Panc1 (cell line): ENCODE results near the gene FUT2. TPM values are rescaled to one million over a fixed set of nuclear protein-coding genes. Genes with fewer than 3 reads are reported as not detected.

Experiments used
- ATAC-seq: fragments of 200-7000 bp; cut with Tn5 transposase; 2 replicates; pipeline ENCODE4 v1.9.1; 2020; ENCODE audit warnings: mild to moderate bottlenecking, moderate library complexity
- BruUV-seq: library from RNA; stranded (reverse); fragments of 400-500 nt; replicated peaks from 2 replicates; lab custom pipeline; 2021; lab: Mats Ljungman, UMichigan
- CTCF ChIA-PET: fragments of 300-600 bp; sonication (Branson Sonifier 250); formaldehyde crosslinking; loops from one replicate; lab custom pipeline; 2022; ENCODE audit warnings: antibody characterized with exemption; lab: Charles Lee
- POLR2A ChIA-PET: fragments of 300-600 bp; sonication (Branson Sonifier 250); formaldehyde crosslinking; loops from one replicate; lab custom pipeline; 2022; ENCODE audit warnings: antibody characterized with exemption; lab: Charles Lee
- DNase-seq: peaks from one replicate; pipeline ENCODE4 v3.0.0-alpha.2; 2010; ENCODE audit warnings: low read depth, low spot score
- H3K27ac ChIP-seq: 2 replicates; pipeline ENCODE4 v1.5.1; 2011; ENCODE audit warnings: mild to moderate bottlenecking, low read length, inconsistent platforms
- H3K27me3 ChIP-seq: fragments of 200-500 bp; sonication (Bioruptor generic); 2 replicates; pipeline ENCODE4 v1.6.0; 2014; ENCODE audit warnings: low read length, inconsistent platforms; ENCODE audit not compliant: control insufficient read depth, insufficient read depth
- H3K36me3 ChIP-seq: fragments of 200-500 bp; sonication (Bioruptor generic); 2 replicates; pipeline ENCODE4 v1.5.1; 2014; ENCODE audit warnings: inconsistent platforms, mild to moderate bottlenecking, low read length, moderate library complexity; ENCODE audit not compliant: control insufficient read depth, insufficient read depth
- H3K4me1 ChIP-seq: 2 replicates; pipeline ENCODE4 v1.5.1; 2011; ENCODE audit warnings: inconsistent platforms, mild to moderate bottlenecking, low read length, moderate library complexity; ENCODE audit not compliant: control insufficient read depth, insufficient read depth
- H3K4me3 ChIP-seq, 2 experiments: 2 replicates each; pipeline ENCODE4 v1.5.1; 2011 to 2012; ENCODE audit warnings: low read depth in 2 of 2, low read length in 2 of 2, mild to moderate bottlenecking in 2 of 2, inconsistent platforms in 1 of 2, moderate library complexity in 1 of 2
- H3K9me3 ChIP-seq: fragments of 200-500 bp; sonication (Bioruptor generic); 2 replicates; pipeline ENCODE4 v1.5.1; 2014; ENCODE audit warnings: low read depth, mild to moderate bottlenecking, inconsistent platforms, low read length, moderate library complexity; ENCODE audit not compliant: control insufficient read depth, insufficient read depth
- CTCF ChIP-seq: fragments of 450-650 bp; IDR thresholded peaks from 2 replicates; pipeline ENCODE4 v1.5.1; 2017; ENCODE audit warnings: mild to moderate bottlenecking
- POLR2AphosphoS5 ChIP-seq: IDR thresholded peaks from 2 replicates; pipeline ENCODE4 v1.6.1; 2012; ENCODE audit warnings: mild to moderate bottlenecking, low read depth, low read length, moderate library complexity
- SIN3A ChIP-seq: IDR thresholded peaks from 2 replicates; pipeline ENCODE4 v1.6.1; 2012; ENCODE audit warnings: low read depth, mild to moderate bottlenecking, low read length, moderate library complexity, borderline replicate concordance; ENCODE audit not compliant: insufficient read depth
- TCF7L2 ChIP-seq: IDR thresholded peaks from 2 replicates; pipeline ENCODE4 v1.6.1; 2011; ENCODE audit warnings: mild to moderate bottlenecking, low read depth, low read length, inconsistent platforms
- in situ Hi-C: cut with HindIII; loops from 2 replicates; pipeline ENCODE4 v1.10.0; 2016; ENCODE audit warnings: low sequenced_read_pairs, low pct_unique_long_range_greater_than_20kb
- intact Hi-C: fragments of 100-400 bp; cut with micrococcal nuclease; formaldehyde crosslinking; loops from one replicate; pipeline ENCODE4 v1.10.0; 2022; ENCODE audit not compliant: unreplicated experiment
- total RNA-seq: library from RNA; stranded (reverse); gene quantifications from one replicate; pipeline ENCODE4 v1.2.1, GENCODE V29; 2021; ENCODE audit not compliant: unreplicated experiment
- TF ChIP-seq, protein P1 (sequence below), 2 experiments: IDR thresholded peaks; 2 replicates each; pipeline ENCODE4 v1.6.1; 2011 to 2012; ENCODE audit warnings: low read depth in 2 of 2, control low read depth in 1 of 2, low read length in 1 of 2, mild to moderate bottlenecking in 1 of 2, moderate library complexity in 1 of 2; ENCODE audit not compliant: insufficient read depth in 1 of 2

The FUT2 gene
- total RNA-seq, 1 experiment from 2014 or later, result 0.08 TPM

GRCh38 chr19:48724796-48725753 lies 29.3 kb downstream of the FUT2 start:
- Histone ChIP-seq H3K27ac (peak overlapping the region; percentile 30; the same call in 1 of the 2 replicates), H3K27me3 (no peaks in the 10 kb centered on the region), H3K4me3 (no peak overlapping the region), H3K9me3 (no peaks in the 10 kb centered on the region), H3K4me1 (no peaks in the 10 kb centered on the region), H3K36me3 (no peaks in the 10 kb centered on the region)
- CTCF ChIA-PET, result no interaction called here
- intact Hi-C loops (no loop called here), in situ Hi-C loops (no loop called here)
- ATAC-seq (0 out of 2 replicates have a peak, but pooled peaks have one; percentile 32), DNase-seq (no peak)
- no TSS peak for BruUV-seq
- no peak for TF ChIP-seq SIN3A
- TF ChIP-seq, protein P1, sequence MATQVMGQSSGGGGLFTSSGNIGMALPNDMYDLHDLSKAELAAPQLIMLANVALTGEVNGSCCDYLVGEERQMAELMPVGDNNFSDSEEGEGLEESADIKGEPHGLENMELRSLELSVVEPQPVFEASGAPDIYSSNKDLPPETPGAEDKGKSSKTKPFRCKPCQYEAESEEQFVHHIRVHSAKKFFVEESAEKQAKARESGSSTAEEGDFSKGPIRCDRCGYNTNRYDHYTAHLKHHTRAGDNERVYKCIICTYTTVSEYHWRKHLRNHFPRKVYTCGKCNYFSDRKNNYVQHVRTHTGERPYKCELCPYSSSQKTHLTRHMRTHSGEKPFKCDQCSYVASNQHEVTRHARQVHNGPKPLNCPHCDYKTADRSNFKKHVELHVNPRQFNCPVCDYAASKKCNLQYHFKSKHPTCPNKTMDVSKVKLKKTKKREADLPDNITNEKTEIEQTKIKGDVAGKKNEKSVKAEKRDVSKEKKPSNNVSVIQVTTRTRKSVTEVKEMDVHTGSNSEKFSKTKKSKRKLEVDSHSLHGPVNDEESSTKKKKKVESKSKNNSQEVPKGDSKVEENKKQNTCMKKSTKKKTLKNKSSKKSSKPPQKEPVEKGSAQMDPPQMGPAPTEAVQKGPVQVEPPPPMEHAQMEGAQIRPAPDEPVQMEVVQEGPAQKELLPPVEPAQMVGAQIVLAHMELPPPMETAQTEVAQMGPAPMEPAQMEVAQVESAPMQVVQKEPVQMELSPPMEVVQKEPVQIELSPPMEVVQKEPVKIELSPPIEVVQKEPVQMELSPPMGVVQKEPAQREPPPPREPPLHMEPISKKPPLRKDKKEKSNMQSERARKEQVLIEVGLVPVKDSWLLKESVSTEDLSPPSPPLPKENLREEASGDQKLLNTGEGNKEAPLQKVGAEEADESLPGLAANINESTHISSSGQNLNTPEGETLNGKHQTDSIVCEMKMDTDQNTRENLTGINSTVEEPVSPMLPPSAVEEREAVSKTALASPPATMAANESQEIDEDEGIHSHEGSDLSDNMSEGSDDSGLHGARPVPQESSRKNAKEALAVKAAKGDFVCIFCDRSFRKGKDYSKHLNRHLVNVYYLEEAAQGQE (IDR thresholded peaks at IDR 0.05; ENCODE audit: insufficient read depth in 1 of 2, low read depth in 2 of 2, low read length in 1 of 2), result no peak
- TF ChIP-seq TCF7L2, result no peak
- TF ChIP-seq POLR2AphosphoS5, result no peak
- TF ChIP-seq CTCF, result no peak
- POLR2A ChIA-PET, result interaction anchor here (0.6 kb wide), 1 partner anchor 9 kb away, joined by 13 read pairs; no protein-coding TSS in a partner anchor

- DNase-seq (no peak), ATAC-seq (no peak)
- BruUV-seq, result no TSS peak
- intact Hi-C loops (no loop called here), in situ Hi-C loops (no loop called here)
- TF ChIP-seq SIN3A (no peak), POLR2AphosphoS5 (no peak), CTCF (no peak), TCF7L2 (no peak)
- TF ChIP-seq, protein P1 (IDR thresholded peaks at IDR 0.05; ENCODE audit: insufficient read depth in 1 of 2, low read depth in 2 of 2, low read length in 1 of 2), result no peak
- Histone ChIP-seq H3K36me3 (no peaks in the 10 kb centered on the region), H3K27me3 (no peaks in the 10 kb centered on the region), H3K27ac (no peak overlapping the region), H3K4me3 (no peak overlapping the region), H3K9me3 (no peaks in the 10 kb centered on the region), H3K4me1 (no peaks in the 10 kb centered on the region)
- POLR2A ChIA-PET, result interaction anchor here (0.6 kb wide), 1 partner anchor 9 kb away, joined by 6 read pairs; no protein-coding TSS in a partner anchor
- CTCF ChIA-PET, result no interaction called here
Observed at GRCh38 chr19:48726556-48726955, 30.8 kb downstream of the FUT2 start.
